ENCODE results near the gene MRPL34. TPM values are rescaled to one million over a fixed set of nuclear protein-coding genes. Genes with fewer than 3 reads are reported as not detected.

Gene MRPL34
- total and polyA plus RNA-seq, 9 of the 15 experiments (the other 6 are each of a cell fraction or from before 2014, with no cell fraction given), result 11.5 to 256 (median 72.5) TPM

DNA sequence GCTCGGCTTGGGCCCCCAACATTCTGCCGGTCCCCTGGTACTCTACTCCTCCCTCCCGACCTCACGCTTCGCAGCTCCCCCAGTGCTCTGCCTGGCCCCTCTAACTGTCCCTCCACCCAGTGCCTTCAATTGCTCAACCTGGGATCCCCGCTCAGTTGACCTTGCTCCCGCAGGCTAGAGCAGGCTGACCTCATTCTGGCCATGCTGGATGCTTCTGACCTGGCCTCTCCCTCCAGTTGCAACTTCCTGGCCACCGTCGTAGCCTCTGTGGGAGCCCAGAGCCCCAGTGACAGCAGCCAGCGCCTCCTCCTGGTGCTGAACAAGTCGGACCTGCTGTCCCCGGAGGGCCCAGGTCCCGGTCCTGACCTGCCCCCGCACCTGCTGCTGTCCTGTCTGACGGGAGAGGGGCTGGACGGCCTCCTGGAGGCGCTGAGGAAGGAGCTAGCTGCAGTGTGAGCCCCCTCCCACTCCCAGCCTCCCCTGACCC is 35.2 kb downstream of the MRPL34 start:
- H3K27ac ChIP-seq (ENCODE audit: extremely low read depth, low read depth, low read length), result no peak overlapping the region
- ATAC-seq (no peak), DNase-seq (ENCODE audit: extremely low read depth in 1 of 4, low spot score in 3 of 4) (no peak), FAIRE-seq (no peak)
- no peak overlapping the region for H3K4me3 ChIP-seq
- H3K36me3 ChIP-seq (ENCODE audit: control insufficient read depth, insufficient read depth, low read length), result peaks cover 24% of the 10 kb centered on the region; the same call in 1 of the 3 replicates
- no peaks in the 10 kb centered on the region for H3K9me1 ChIP-seq (ENCODE audit: control insufficient read depth, insufficient read depth, low read length)
- no peaks in the 10 kb centered on the region for H3K9me3 ChIP-seq (replicated peaks; ENCODE audit: control insufficient read depth, insufficient read depth, low read depth, low read length)
- ChIA-PET POLR2A (interaction anchor here (0.5 kb wide), 1 partner anchor 13 kb away, joined by 4 read pairs; no protein-coding TSS in a partner anchor), CTCF (ENCODE audit: low intra/inter-chr PET ratio) (no interaction called here)
- H3K4me1 ChIP-seq (replicated peaks in 1 of 2; ENCODE audit: control insufficient read depth in 2 of 2, insufficient read depth in 2 of 2, low read length in 2 of 2), result peaks cover 7 to 44% of the 10 kb centered on the region in 2 experiments; a peak in 4 of 5 replicates
- no peaks in the 10 kb centered on the region; the same call in 1 of the 2 replicates for H4K20me1 ChIP-seq (replicated peaks; ENCODE audit: control insufficient read depth, insufficient read depth, low read length)
- no peak overlapping the region for H2AFZ ChIP-seq (ENCODE audit: low read depth, low read length)
- TF ChIP-seq, protein P1, sequence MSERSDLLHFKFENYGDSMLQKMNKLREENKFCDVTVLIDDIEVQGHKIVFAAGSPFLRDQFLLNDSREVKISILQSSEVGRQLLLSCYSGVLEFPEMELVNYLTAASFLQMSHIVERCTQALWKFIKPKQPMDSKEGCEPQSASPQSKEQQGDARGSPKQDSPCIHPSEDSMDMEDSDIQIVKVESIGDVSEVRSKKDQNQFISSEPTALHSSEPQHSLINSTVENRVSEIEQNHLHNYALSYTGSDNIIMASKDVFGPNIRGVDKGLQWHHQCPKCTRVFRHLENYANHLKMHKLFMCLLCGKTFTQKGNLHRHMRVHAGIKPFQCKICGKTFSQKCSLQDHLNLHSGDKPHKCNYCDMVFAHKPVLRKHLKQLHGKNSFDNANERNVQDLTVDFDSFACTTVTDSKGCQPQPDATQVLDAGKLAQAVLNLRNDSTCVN (CRISPR knock-in tag; IDR thresholded peaks at IDR 0.05), result no peak
- peak; percentile 30; the same call in 1 of the 2 replicates for TF ChIP-seq POLR2G (IDR thresholded peaks at IDR 0.05; ENCODE audit: low read depth, low read length)
- TF ChIP-seq, protein P2, sequence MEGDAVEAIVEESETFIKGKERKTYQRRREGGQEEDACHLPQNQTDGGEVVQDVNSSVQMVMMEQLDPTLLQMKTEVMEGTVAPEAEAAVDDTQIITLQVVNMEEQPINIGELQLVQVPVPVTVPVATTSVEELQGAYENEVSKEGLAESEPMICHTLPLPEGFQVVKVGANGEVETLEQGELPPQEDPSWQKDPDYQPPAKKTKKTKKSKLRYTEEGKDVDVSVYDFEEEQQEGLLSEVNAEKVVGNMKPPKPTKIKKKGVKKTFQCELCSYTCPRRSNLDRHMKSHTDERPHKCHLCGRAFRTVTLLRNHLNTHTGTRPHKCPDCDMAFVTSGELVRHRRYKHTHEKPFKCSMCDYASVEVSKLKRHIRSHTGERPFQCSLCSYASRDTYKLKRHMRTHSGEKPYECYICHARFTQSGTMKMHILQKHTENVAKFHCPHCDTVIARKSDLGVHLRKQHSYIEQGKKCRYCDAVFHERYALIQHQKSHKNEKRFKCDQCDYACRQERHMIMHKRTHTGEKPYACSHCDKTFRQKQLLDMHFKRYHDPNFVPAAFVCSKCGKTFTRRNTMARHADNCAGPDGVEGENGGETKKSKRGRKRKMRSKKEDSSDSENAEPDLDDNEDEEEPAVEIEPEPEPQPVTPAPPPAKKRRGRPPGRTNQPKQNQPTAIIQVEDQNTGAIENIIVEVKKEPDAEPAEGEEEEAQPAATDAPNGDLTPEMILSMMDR (IDR thresholded peaks at IDR 0.05 in 2 of 3, conservative IDR thresholded peaks at IDR 0.05 in 1 of 3; ENCODE audit: insufficient read depth in 2 of 3, low read depth in 1 of 3, low read length in 3 of 3), result peak in 1 of 3 experiments; percentile 13; a peak in 1 of 6 replicates
- H3K9ac ChIP-seq (ENCODE audit: insufficient read depth in 1 of 2, low read depth in 2 of 2, low read length in 2 of 2), result peak overlapping the region in 1 of 2 experiments; percentile 39; a peak in 1 of 4 replicates
- intact Hi-C loops (cut with micrococcal nuclease) (no loop called here), in situ Hi-C loops (cut with MboI) (no loop called here)
- H3K4me2 ChIP-seq (ENCODE audit: insufficient read depth, low read length), result no peak overlapping the region
- BruUV-seq (replicated peaks), result no TSS peak
- 69% methylated on average over 14 of the region's 17 CpGs for WGBS (ENCODE audit: insufficient coverage, low coverage, missing lambda C conversion rate)
- no peaks in the 10 kb centered on the region for H3K27me3 ChIP-seq (ENCODE audit: control insufficient read depth in 2 of 2, insufficient read depth in 2 of 2, low read length in 2 of 2)
- peaks cover 20% of the 10 kb centered on the region for H3K79me2 ChIP-seq (ENCODE audit: control insufficient read depth, insufficient read depth, low read length)

Data from K562 (cell line).